Lower leg skin (tissue), 3 donors: ENCODE results near the gene CHD2.

ENCODE experiments used
- CTCF ChIP-seq, 3 donors: fragments of 450-650 bp; IDR thresholded peaks; one replicate each; pipeline ENCODE4 v1.5.1; 2016; ENCODE audit warnings: antibody characterized with exemption in 3 of 3, mild to moderate bottlenecking in 3 of 3, moderate library complexity in 2 of 3
- POLR2A ChIP-seq, 2 donors: fragments of 450-650 bp; IDR thresholded peaks; one replicate each; pipeline ENCODE4 v1.6.1; 2016 to 2017; ENCODE audit warnings: antibody characterized with exemption in 2 of 2, mild to moderate bottlenecking in 1 of 2, moderate library complexity in 1 of 2

DNA sequence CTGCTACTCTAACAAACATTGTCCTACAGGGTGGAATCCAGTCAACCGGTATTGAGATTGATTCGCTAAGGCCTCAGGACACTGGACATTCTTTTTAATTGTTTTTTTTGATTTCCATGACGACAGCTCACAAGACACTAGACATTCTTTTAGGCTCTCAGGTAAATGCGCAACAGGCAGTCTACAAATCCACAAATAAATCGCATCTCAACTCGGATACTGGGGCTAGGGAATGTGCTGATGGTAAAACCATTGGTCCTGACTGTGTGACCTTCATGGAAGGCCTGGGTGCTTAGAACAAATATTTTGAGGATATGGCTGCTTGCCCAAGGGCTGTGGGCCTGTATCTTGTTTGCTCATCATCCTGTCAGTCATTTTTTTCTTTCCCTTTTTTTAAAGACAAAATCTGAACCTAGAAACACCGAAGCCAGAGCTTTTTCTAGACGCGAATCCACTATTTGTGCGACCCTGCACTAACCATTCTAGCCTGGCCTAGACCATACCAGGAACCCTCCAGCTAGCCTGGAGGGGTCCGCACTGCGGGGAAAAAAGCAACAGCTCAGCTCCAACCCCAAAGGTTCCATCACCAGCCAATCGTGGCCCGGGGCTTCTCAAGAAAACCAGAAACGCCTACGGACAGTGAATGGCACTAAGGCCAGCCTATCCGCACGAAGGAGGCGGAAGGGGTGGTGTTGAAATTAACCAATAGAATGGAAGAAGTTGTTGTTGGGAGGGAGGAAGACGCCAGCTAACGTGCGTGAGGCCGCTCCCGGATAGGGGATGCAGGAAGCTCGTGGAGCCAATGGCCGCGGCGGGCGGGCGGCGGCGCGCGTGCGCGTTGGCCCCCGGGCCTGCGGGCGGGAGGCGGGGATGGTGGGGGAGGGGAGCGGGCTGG, 18.1 kb upstream of the CHD2 start:
- TF ChIP-seq CTCF (IDR thresholded peaks at IDR 0.05): no peak
- TF ChIP-seq POLR2A (IDR thresholded peaks at IDR 0.05): peak in 1 of 2 donors; percentile 82
